GM12878 (cell line): ENCODE data around the gene GLT8D1. TPM values are rescaled to one million over a fixed set of nuclear protein-coding genes. Genes with fewer than 3 reads are reported as not detected.

Source experiments
- ATAC-seq: fragments of 200-7000 bp; cut with Tn5 transposase; 3 replicates; pipeline ENCODE4 v1.9.1; 2020; ENCODE audit warnings: mild to moderate bottlenecking, moderate library complexity
- BruUV-seq: library from RNA; stranded (reverse); fragments of 400-500 nt; replicated peaks from 2 replicates; lab custom pipeline; 2021; lab: Mats Ljungman, UMichigan
- CTCF ChIA-PET: fragments of 300-600 bp; sonication (Branson Sonifier 250); formaldehyde crosslinking; extraction: SDS; loops from one replicate; lab custom pipeline; 2021; ENCODE audit warnings: inconsistent platforms; lab: Yijun Ruan, JAX
- POLR2A ChIA-PET: fragments of 350-600 bp; formaldehyde crosslinking; extraction: SDS; loops from one replicate; lab custom pipeline; 2021; ENCODE audit warnings: inconsistent platforms; lab: Charles Lee
- RAD21 ChIA-PET: fragments of 300-600 bp; sonication (Branson Sonifier 250); formaldehyde crosslinking; loops from one replicate; lab custom pipeline; 2023; ENCODE audit warnings: antibody characterized with exemption; ENCODE audit not compliant: unreplicated experiment; lab: Charles Lee
- SMC1A ChIA-PET: fragments of 300-600 bp; sonication (Branson Sonifier 250); formaldehyde crosslinking; loops from one replicate; lab custom pipeline; 2023; ENCODE audit not compliant: unreplicated experiment, uncharacterized antibody; lab: Charles Lee
- DNase-seq: peaks from one replicate; pipeline ENCODE4 v3.0.0-alpha.2; 2011; ENCODE audit warnings: low read depth, low spot score
- FAIRE-seq: peaks from 3 replicates; lab custom pipeline; 2011; peaks lifted over from hg19 to GRCh38; lab: Jason Lieb, UNC
- H2AFZ ChIP-seq: 2 replicates; pipeline ENCODE4 v1.6.0; 2011; ENCODE audit warnings: low read depth, low read length, control low read depth; ENCODE audit not compliant: control insufficient read depth
- H3K27ac ChIP-seq: 2 replicates; pipeline ENCODE4 v1.5.1; 2011; ENCODE audit warnings: control low read depth; ENCODE audit not compliant: control insufficient read depth, insufficient read depth
- H3K27me3 ChIP-seq, 2 experiments: replicated peaks in 1 of 2; 2 replicates each; pipeline versions ENCODE4 v1.6.0 to v1.6.1; 2011; ENCODE audit warnings: low read length in 1 of 2; ENCODE audit not compliant: control insufficient read depth in 2 of 2, insufficient read depth in 2 of 2
- H3K36me3 ChIP-seq, 2 experiments: 2 replicates each; pipeline ENCODE4 v1.5.1; 2011; ENCODE audit warnings: low read length in 1 of 2; ENCODE audit not compliant: control insufficient read depth in 2 of 2, insufficient read depth in 2 of 2
- H3K4me1 ChIP-seq: 2 replicates; pipeline ENCODE4 v1.6.1; 2011; ENCODE audit warnings: mild to moderate bottlenecking, low read length, moderate library complexity, mixed read lengths; ENCODE audit not compliant: control insufficient read depth, insufficient read depth
- H3K4me2 ChIP-seq: 2 replicates; pipeline ENCODE4 v1.6.0; 2011; ENCODE audit warnings: control low read depth; ENCODE audit not compliant: control insufficient read depth, insufficient read depth
- H3K4me3 ChIP-seq: fragments of 200-600 bp; sonication (generic); 2 replicates; pipeline ENCODE4 v1.5.1; 2016
- H3K79me2 ChIP-seq: 2 replicates; pipeline ENCODE4 v1.6.0; 2011; ENCODE audit warnings: low read length; ENCODE audit not compliant: control insufficient read depth, insufficient read depth
- H3K9ac ChIP-seq: 2 replicates; pipeline ENCODE4 v1.8.0; 2011; ENCODE audit warnings: low read length, control low read depth, mixed read lengths; ENCODE audit not compliant: control insufficient read depth, insufficient read depth
- H3K9me3 ChIP-seq: replicated peaks from 3 replicates; pipeline ENCODE4 v1.5.1; 2011; ENCODE audit warnings: mild to moderate bottlenecking, low read length; ENCODE audit not compliant: control insufficient read depth, insufficient read depth
- H4K20me1 ChIP-seq: 2 replicates; pipeline ENCODE4 v1.6.0; 2011; ENCODE audit not compliant: control insufficient read depth, insufficient read depth
- ELK1 ChIP-seq: IDR thresholded peaks from 2 replicates; pipeline ENCODE4 v1.6.1; 2012; ENCODE audit warnings: low read depth, low read length, improper control_type of control experiment
- IRF5 ChIP-seq: fragments of 450-650 bp; IDR thresholded peaks from 2 replicates; pipeline ENCODE4 v1.6.1; 2017; ENCODE audit warnings: borderline replicate concordance
- JUNB ChIP-seq: IDR thresholded peaks from 2 replicates; pipeline ENCODE4 v1.6.1; 2016; ENCODE audit warnings: antibody characterized with exemption, mild to moderate bottlenecking
- KLF5 ChIP-seq: fragments of 450-650 bp; IDR thresholded peaks from 2 replicates; pipeline ENCODE4 v1.6.1; 2014; ENCODE audit warnings: mild to moderate bottlenecking; ENCODE audit not compliant: partially characterized antibody
- MXI1 ChIP-seq: fragments of 150-350 bp; IDR thresholded peaks from 2 replicates; pipeline ENCODE4 v1.6.1; 2011; ENCODE audit warnings: low read depth, mild to moderate bottlenecking, inconsistent platforms, low read length, improper control_type of control experiment
- MYB ChIP-seq: fragments of 150-350 bp; IDR thresholded peaks from 2 replicates; pipeline ENCODE4 v1.6.1; 2014; ENCODE audit warnings: mild to moderate bottlenecking, low read depth, low read length, borderline replicate concordance
- NR2C1 ChIP-seq: fragments of 450-650 bp; IDR thresholded peaks from 2 replicates; pipeline ENCODE4 v1.6.1; 2017; ENCODE audit warnings: antibody characterized with exemption, mild to moderate bottlenecking, moderate library complexity
- PAX5 ChIP-seq: IDR thresholded peaks from 2 replicates; pipeline ENCODE4 v1.6.1; 2011; ENCODE audit warnings: low read depth, low read length, borderline replicate concordance
- PKNOX1 ChIP-seq: fragments of 450-650 bp; IDR thresholded peaks from 2 replicates; pipeline ENCODE4 v1.6.1; 2016; ENCODE audit warnings: mild to moderate bottlenecking
- SKIL ChIP-seq: fragments of 450-650 bp; IDR thresholded peaks from 2 replicates; pipeline ENCODE4 v1.6.1; 2017; ENCODE audit warnings: mild to moderate bottlenecking, low read depth, inconsistent platforms; ENCODE audit not compliant: poor library complexity, severe bottlenecking
- ZBTB40 ChIP-seq: fragments of 450-650 bp; IDR thresholded peaks from 2 replicates; pipeline ENCODE4 v1.6.1; 2016; ENCODE audit warnings: mild to moderate bottlenecking, moderate library complexity, borderline replicate concordance
- WGBS: methylation state at CpG from one replicate; pipeline ENCODE4 v1.1.6; 2016; ENCODE audit warnings: low lambda C conversion rate; ENCODE audit not compliant: insufficient replicate concordance, insufficient coverage; ENCODE audit errors: missing lambda C conversion rate; 5-methylcytosine and 5-hydroxymethylcytosine counted together
- in situ Hi-C: fragments of 300-500 bp; cut with MboI; formaldehyde crosslinking; loops from 9 replicates; pipeline ENCODE4 v1.14.3; 2018; ENCODE audit warnings: mixed read lengths
- intact Hi-C: fragments of 100-400 bp; cut with micrococcal nuclease; formaldehyde crosslinking; loops from one replicate; pipeline ENCODE4 v1.14.2; 2022; ENCODE audit not compliant: unreplicated experiment
- polyA plus RNA-seq, 11 experiments: library from polyadenylated mRNA; depleted of rRNA in 4 of 11; unstranded in 6 of 11; stranded (reverse) in 5 of 11; fragments of >200 nt; fragmentation: Nextera tagmentation in 4 of 11; fragmentation: Illumina TruSeq in 1 of 11; extraction: Ambion mirVana in 4 of 11; extraction: Trizol in 1 of 11; gene quantifications; 1 replicate in 1 of 11; 2 replicates in 10 of 11; pipeline versions ENCODE4 v1.2.1 to v1.2.3, GENCODE V29; 2011 to 2016; ENCODE audit warnings: inconsistent platforms in 2 of 11, missing spikeins in 2 of 11, low read depth in 1 of 11
- total RNA-seq, 4 experiments: library from RNA; depleted of rRNA in 3 of 4; stranded (reverse); fragments of >200 nt in 3 of 4; fragmentation: Illumina TruSeq in 1 of 4; extraction: Trizol in 1 of 4; gene quantifications; 2 replicates each; pipeline versions ENCODE4 v1.2.1 to v1.2.3, GENCODE V29; 2013 to 2021

GLT8D1 gene
- total and polyA plus RNA-seq, 10 of the 15 experiments (the other 5 are each of a cell fraction or from before 2014, with no cell fraction given): 25.3 to 73.4 (median 48.4) TPM

- 100% methylated on average over 3 of the region's 3 CpGs for WGBS
- Histone ChIP-seq H4K20me1 (no peaks in the 10 kb centered on the region), H2AFZ (no peak overlapping the region), H3K4me3 (no peak overlapping the region), H3K27me3 (no peaks in the 10 kb centered on the region), H3K4me2 (no peak overlapping the region), H3K27ac (no peak overlapping the region), H3K9ac (no peak overlapping the region), H3K9me3 (no peaks in the 10 kb centered on the region), H3K79me2 (no peaks in the 10 kb centered on the region), H3K4me1 (no peaks in the 10 kb centered on the region), H3K36me3 (peaks cover 7 to 27% of the 10 kb centered on the region in 2 experiments)
- ATAC-seq (no peak), FAIRE-seq (no peak), DNase-seq (no peak)
- in situ Hi-C loops: no loop called here
- intact Hi-C loops: no loop called here
- CTCF ChIA-PET: interaction anchor here (1.3 kb wide), 1 partner anchor 12 kb away, joined by 3 read pairs; no protein-coding TSS in a partner anchor
- TF ChIP-seq NR2C1 (no peak), ELK1 (no peak), MXI1 (no peak), KLF5 (no peak), JUNB (no peak), IRF5 (no peak), MYB (no peak), PAX5 (no peak), PKNOX1 (no peak), ZBTB40 (no peak), SKIL (no peak)
- BruUV-seq: no TSS peak
- POLR2A ChIA-PET: no interaction called here
- RAD21 ChIA-PET: no interaction called here
- SMC1A ChIA-PET: interaction anchor here (1.2 kb wide), 1 partner anchor 27 kb away, joined by 3 read pairs; no protein-coding TSS in a partner anchor
Measured at GRCh38 chr3:52660046-52660445, 45.5 kb downstream of the GLT8D1 start.
